Duodenal mucosa (tissue), 2 donors: ENCODE measurements around the gene STK36.

Source experiments
- H3K27ac ChIP-seq: one replicate; pipeline ENCODE4 v1.7.0; 2013; ENCODE audit warnings: low read depth, low read length
- H3K27me3 ChIP-seq, 2 donors: one replicate each; pipeline ENCODE4 v1.7.0; 2013; ENCODE audit warnings: low read length in 2 of 2, control low read depth in 1 of 2; ENCODE audit not compliant: insufficient read depth in 2 of 2, control insufficient read depth in 1 of 2
- H3K36me3 ChIP-seq, 2 donors: one replicate each; pipeline ENCODE4 v1.7.0; 2013; ENCODE audit warnings: low read length in 2 of 2, control low read depth in 1 of 2; ENCODE audit not compliant: insufficient read depth in 2 of 2, control insufficient read depth in 1 of 2
- H3K4me1 ChIP-seq, 2 donors: one replicate each; pipeline ENCODE4 v1.7.0; 2013; ENCODE audit warnings: low read length in 2 of 2, control low read depth in 1 of 2; ENCODE audit not compliant: insufficient read depth in 2 of 2, control insufficient read depth in 1 of 2
- H3K4me3 ChIP-seq, 2 donors: one replicate each; pipeline ENCODE4 v1.7.0; 2013; ENCODE audit warnings: low read length in 2 of 2, low read depth in 1 of 2
- H3K9ac ChIP-seq, 2 donors: one replicate each; pipeline ENCODE4 v1.7.0; 2013; ENCODE audit warnings: low read length in 2 of 2, low read depth in 1 of 2
- H3K9me3 ChIP-seq, 2 donors: one replicate each; pipeline ENCODE4 v1.7.0; 2013; ENCODE audit warnings: low read length in 2 of 2, control low read depth in 1 of 2; ENCODE audit not compliant: control insufficient read depth in 1 of 2

STK36 gene

DNA sequence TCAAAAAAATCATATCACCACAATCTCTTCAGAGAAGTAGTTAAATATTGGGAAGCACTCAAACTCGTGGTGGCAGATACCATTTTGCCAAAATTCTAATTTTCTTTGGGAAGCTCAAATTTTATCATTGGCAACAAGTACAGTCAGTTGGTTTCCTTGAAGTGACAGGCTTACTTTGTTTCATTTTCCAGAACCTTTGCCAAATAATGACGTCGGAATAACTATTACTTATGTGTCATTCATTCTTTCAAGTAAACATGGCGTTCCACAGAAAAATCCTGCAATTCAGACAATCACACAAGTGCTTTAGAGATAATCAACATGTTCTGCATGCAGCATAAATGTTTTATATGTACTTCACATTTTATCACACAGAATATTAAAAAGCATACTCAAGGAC lies 44.2 kb downstream of the STK36 start:
- Histone ChIP-seq H3K27ac (no peak overlapping the region), H3K27me3 (no peaks in the 10 kb centered on the region), H3K36me3 (peaks cover 0 to 4% of the 10 kb centered on the region in 2 donors), H3K4me1 (peaks cover 13 to 25% of the 10 kb centered on the region in 2 donors), H3K9me3 (no peaks in the 10 kb centered on the region), H3K9ac (no peak overlapping the region), H3K4me3 (no peak overlapping the region)

- Histone ChIP-seq H3K9me3 (no peaks in the 10 kb centered on the region), H3K27me3 (no peaks in the 10 kb centered on the region), H3K9ac (peak overlapping the region; percentile 21 to 28), H3K27ac (peak overlapping the region; percentile 28), H3K4me1 (peaks cover 5 to 19% of the 10 kb centered on the region in 2 donors), H3K36me3 (peaks cover 0 to 4% of the 10 kb centered on the region in 2 donors), H3K4me3 (peak overlapping the region in 1 of 2 donors; percentile 52)
Measured at GRCh38 chr2:218717262-218717661, 45.4 kb downstream of the STK36 start.

- Histone ChIP-seq H3K27ac (no peak overlapping the region), H3K4me1 (peaks cover 5 to 19% of the 10 kb centered on the region in 2 donors), H3K27me3 (no peaks in the 10 kb centered on the region)
Measured at GRCh38 chr2:218718058-218718457, 46.2 kb downstream of the STK36 start.

DNA sequence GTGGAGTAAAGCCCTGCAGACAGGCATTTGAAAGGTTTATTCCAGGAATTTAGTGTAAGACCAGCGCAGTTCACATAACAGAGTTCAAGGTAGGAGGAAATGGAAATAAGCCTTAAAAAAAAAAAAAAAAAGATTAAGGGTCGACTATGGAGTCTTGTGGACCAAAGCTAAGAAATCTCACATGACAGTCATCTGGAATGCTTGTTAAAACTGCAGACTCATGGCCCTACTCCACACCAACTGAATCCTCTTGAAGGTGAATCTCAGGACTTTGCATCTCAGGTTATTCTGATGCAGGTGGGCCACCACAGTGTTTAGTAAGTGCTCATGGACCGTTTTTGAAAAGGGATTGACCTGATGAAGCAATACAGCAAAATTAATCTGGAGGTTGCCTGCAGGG lies 47.6 kb downstream of the STK36 start:
- Histone ChIP-seq H3K36me3 (peaks cover 0 to 4% of the 10 kb centered on the region in 2 donors), H3K9me3 (no peaks in the 10 kb centered on the region), H3K9ac (no peak overlapping the region), H3K4me3 (no peak overlapping the region), H3K4me1 (peaks cover 5 to 16% of the 10 kb centered on the region in 2 donors), H3K27me3 (no peaks in the 10 kb centered on the region), H3K27ac (no peak overlapping the region)

More at GRCh38 chr2:218718058-218718457, 46.2 kb downstream of the STK36 start:
- no peaks in the 10 kb centered on the region for H3K9me3 ChIP-seq
- H3K9ac ChIP-seq, result no peak overlapping the region
- H3K36me3 ChIP-seq, result peaks cover 0 to 4% of the 10 kb centered on the region in 2 donors
- H3K4me3 ChIP-seq, result no peak overlapping the region

DNA sequence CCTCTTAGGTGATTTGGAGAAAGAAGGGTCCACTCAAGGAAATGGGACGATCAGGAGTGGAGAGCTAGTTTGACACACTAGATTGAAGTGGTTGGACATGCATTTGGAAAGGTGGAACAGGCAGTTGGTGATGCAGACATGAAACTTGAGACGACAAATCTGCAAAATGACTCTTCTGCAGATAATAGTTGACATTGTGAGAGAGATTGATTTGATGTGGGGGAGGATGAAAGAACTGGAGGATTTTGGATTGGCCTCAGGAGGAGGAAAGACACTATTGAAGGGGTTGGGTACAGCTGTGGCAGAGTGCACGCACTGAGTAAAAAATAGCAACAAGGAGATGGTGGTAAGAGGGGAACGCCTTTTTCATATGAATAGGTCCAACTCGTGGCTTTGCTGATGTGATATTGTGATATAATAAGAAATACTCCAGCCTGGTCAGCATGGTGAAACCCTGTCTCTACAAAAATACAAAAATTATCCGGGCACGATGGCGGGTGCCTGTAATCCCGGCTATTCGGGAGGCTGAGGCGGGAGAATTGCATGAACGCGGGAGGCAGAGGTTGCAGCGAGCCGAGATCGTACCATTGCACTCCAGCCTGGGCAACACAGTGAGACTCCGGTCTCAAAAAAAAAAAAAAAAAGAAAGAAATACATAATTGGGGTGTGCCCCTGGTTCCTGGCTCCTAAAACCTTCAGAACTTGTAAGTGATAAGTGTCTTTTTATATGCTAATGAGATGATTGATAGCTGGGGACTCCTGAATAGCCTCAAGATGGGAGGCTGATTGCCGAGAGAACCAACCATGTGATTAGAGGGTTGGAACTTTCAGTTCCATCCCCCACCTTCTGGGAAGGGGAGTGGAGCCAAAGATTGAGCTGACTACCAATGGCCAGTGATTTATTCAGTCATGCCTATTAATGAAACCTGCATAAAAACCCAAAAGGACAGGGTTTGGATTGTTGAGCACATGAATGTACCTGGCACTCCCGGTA lies 48.5 kb downstream of the STK36 start:
- Histone ChIP-seq H3K4me1 (peaks cover 5 to 16% of the 10 kb centered on the region in 2 donors), H3K9ac (no peak overlapping the region), H3K9me3 (no peaks in the 10 kb centered on the region), H3K27ac (no peak overlapping the region), H3K4me3 (no peak overlapping the region), H3K27me3 (no peaks in the 10 kb centered on the region), H3K36me3 (peaks cover 0 to 4% of the 10 kb centered on the region in 2 donors)

GRCh38 chr2:218721488-218721887 lies 49.6 kb downstream of the STK36 start:
- H3K27ac ChIP-seq, result no peak overlapping the region
- peaks cover 5 to 15% of the 10 kb centered on the region in 2 donors for H3K4me1 ChIP-seq

DNA sequence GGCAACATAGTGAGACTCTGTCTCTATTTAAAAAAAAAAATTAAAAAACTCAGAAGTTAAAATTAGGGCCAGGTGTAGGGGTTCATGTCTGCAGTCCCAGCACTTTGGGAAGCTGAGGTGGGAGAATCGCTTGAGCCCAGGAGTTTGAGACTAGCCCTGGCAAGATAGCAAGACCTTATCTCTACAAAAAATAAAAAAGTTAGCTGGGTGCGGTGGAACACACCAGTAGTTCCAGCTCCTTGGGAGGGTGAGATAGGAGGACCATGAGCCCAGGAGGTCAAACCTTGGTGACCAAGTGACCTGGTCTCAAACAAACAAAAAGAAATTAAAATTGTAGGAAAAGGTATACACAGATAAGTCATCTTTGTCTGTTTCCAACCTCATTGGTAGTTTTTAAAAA lies 50.0 kb downstream of the STK36 start:
- Histone ChIP-seq H3K9ac (no peak overlapping the region), H3K4me1 (peaks cover 1 to 11% of the 10 kb centered on the region in 2 donors), H3K36me3 (no peaks in the 10 kb centered on the region), H3K9me3 (peaks cover 0 to 5% of the 10 kb centered on the region in 2 donors), H3K27me3 (no peaks in the 10 kb centered on the region), H3K27ac (no peak overlapping the region), H3K4me3 (no peak overlapping the region)

More at GRCh38 chr2:218721488-218721887, 49.6 kb downstream of the STK36 start:
- H3K9me3 ChIP-seq, result peaks cover 0 to 5% of the 10 kb centered on the region in 2 donors
- no peaks in the 10 kb centered on the region for H3K27me3 ChIP-seq
- H3K4me3 ChIP-seq, result no peak overlapping the region
- no peak overlapping the region for H3K9ac ChIP-seq
- H3K36me3 ChIP-seq, result no peaks in the 10 kb centered on the region

DNA sequence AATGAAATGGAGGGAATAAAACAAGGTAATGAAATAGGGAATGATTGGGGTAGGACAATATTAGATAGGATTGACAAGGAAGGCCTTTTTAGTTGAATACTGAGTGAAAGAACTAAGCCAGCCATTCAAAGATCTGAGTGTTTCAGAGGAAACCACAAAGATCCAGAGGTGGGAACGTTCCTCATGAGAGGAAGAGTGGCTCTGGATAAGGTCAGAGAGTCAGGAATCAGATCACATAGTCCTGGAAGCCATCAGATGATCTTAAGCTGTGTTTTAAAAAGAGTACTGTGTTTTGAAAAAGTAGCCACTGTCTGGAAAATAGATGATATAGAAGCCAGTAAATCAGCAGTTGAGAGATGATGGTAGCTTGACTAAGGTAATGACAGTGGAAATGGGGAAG lies 50.5 kb downstream of the STK36 start:
- no peak overlapping the region for H3K9ac ChIP-seq
- no peaks in the 10 kb centered on the region for H3K27me3 ChIP-seq
- peaks cover 0 to 10% of the 10 kb centered on the region in 2 donors for H3K4me1 ChIP-seq
- no peak overlapping the region for H3K4me3 ChIP-seq
- no peak overlapping the region for H3K27ac ChIP-seq
- H3K9me3 ChIP-seq, result peaks cover 0 to 5% of the 10 kb centered on the region in 2 donors
- no peaks in the 10 kb centered on the region for H3K36me3 ChIP-seq

GRCh38 chr2:218722876-218723785 lies 51.2 kb downstream of the STK36 start:
- peaks cover 0 to 7% of the 10 kb centered on the region in 2 donors for H3K4me1 ChIP-seq
- no peak overlapping the region for H3K4me3 ChIP-seq
- H3K27me3 ChIP-seq, result no peaks in the 10 kb centered on the region
- peaks cover 0 to 8% of the 10 kb centered on the region in 2 donors for H3K9me3 ChIP-seq
- H3K9ac ChIP-seq, result no peak overlapping the region
- no peak overlapping the region for H3K27ac ChIP-seq
- H3K36me3 ChIP-seq, result no peaks in the 10 kb centered on the region
